GM19025 (cell line): ENCODE data around the gene JPH2.

Experiments
- ATAC-seq: cut with Tn5 transposase; IDR thresholded peaks from one replicate; pipeline ENCODE4 v1.9.1; 2021; ENCODE audit warnings: mild to moderate bottlenecking, low read depth, moderate library complexity; ENCODE audit not compliant: unreplicated experiment

The JPH2 gene

DNA sequence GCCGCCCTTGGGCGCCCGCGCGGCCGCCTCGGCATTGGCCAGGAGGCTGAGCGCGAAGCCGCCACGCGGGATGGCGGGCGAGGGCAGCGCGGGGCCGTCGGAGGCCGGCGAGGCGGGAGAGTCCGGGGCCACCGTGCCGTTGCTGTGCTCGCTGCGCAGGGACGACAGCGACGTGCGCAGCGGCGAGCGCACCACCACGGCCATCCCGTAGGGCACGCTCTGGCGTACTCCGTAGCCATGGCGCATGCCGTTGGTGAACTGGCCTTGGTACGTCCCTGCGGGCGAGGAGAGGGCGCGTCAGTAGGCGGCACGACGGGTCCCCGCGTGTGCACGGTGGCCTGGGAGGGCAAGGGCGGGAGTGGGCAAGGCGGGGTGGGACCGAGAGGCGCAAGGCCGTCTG lies 26.9 kb downstream of the JPH2 start:
- no peak for ATAC-seq

- ATAC-seq = no peak
These were observed 27.3 kb downstream of the JPH2 start for GRCh38 chr20:44159711-44160110.

- no peak for ATAC-seq
These were observed 27.9 kb downstream of the JPH2 start for GRCh38 chr20:44159125-44159524.

GRCh38 chr20:44157061-44157460 lies 29.9 kb downstream of the JPH2 start:
- no peak for ATAC-seq

GRCh38 chr20:44154521-44155001 lies 32.4 kb downstream of the JPH2 start:
- no peak for ATAC-seq

GRCh38 chr20:44153636-44154043 lies 33.3 kb downstream of the JPH2 start:
- no peak for ATAC-seq

GRCh38 chr20:44151621-44152416 lies 35.2 kb downstream of the JPH2 start:
- ATAC-seq = no peak

DNA sequence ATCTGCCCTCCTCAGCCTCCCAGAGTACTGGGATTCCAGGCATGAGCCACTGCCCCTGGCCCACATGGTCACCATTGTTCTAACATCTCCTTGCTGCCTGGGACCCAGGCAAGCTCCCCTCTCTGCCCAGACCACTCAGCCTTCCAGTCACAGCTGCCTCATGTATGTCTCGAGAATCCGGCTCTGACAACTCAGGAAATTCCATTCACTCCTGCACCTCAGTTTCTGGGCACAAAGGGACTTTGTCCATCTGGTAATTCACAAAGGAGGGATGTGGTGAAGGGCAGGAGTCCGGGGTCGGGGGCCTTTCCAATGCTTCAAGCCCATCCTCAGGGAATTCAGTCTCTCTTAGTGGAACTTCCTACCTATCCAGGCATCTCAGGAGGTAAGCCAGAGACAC lies 40.7 kb downstream of the JPH2 start:
- no peak for ATAC-seq

DNA sequence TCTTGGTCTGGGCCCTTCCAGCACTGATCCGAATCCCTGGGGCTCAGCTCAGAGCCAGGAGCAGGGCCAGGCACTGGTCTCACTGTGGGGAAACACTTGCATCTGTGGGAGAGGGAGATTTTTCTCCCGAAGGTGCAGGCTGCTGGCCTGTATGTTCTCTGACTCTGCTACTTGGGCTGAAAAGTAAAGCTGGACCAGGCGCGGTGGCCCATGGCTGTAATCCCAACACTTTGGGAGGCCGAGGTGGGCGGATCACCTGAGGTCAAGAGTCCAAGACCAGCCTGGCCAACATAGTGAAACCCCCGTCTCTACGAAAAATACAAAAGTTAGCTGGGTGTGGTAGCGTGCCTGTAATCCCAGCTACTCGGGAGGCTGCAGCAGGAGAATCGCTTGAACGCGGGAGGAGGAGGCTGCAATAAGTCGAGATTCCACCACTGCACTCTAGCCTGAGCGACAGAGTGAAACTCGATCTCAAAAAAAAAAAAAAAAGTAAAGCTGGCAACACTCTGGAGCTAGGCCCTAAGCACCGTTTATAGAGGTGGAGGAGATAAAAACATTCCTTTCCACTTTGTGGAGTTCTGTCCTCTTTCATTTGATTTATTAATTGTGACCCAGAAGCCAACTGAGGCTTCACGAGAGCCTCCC lies 41.7 kb downstream of the JPH2 start:
- no peak for ATAC-seq

DNA sequence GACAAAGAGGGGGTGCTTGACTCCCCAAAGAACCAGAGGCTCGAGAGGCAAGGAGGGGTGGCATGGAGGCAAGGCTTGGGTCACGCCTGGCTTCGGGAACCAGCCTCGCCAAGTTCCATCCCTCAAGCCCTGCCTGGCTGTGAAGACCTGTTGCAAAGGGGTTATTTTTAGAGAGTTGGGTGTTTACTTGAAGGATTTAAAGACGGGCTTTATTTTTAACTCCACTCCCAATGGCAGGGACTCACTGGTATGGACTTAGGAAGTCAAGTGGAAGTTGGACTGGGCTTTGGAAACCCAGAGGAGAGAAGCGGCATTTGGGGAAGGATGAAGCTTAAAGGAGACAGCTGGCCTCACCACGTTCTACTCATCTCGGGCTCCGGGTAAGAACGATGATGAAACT lies 43.1 kb downstream of the JPH2 start:
- ATAC-seq = no peak

- ATAC-seq = no peak
These were observed 44.6 kb downstream of the JPH2 start for GRCh38 chr20:44142413-44142812.

DNA sequence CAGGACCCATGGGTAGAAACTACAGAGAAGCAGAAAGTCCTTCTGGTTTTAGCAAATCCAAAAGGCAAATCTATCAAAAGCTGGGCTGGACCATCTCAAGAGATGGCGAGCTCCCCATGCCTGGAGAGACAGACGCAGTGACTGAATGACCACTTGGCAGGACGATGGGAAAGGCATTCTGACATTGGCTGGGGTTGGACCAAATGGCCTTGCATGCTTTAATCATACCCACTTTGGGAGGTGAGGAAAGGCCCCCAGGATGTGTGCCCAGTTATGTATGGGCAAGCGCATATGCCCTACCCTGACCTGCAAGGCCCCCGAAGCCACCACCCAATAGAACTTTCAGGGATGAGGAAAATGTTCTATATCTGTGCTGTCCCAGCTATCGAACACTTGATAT lies 45.1 kb downstream of the JPH2 start:
- ATAC-seq = no peak

- ATAC-seq = no peak
These were observed 48.1 kb downstream of the JPH2 start for GRCh38 chr20:44138867-44139266.

DNA sequence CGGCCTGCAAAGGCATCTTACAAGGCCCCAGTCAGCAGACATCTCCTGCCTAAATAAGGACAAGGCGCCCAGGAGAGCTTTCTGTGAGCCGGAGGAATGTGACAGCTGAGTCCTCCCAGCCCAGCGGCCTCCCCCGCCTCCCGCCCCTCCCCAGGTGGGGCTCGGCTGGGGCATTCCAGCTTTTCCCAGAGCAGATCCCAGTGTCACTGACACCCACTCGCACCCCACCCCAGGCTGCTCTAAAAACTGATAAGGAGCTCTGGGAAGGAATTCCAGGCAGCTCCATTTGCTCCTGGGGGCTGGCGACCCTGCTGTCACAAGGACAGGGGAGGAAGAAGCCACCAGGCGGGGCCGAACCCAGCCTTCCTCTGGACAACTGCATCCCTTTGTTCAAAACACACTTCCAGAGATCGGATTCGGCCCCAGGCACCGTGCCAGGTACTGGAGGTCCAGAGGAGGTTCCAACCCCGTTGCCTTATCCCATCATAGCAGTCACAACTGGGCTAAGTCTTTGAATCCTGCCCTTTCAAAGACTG lies 49.7 kb downstream of the JPH2 start:
- no peak for ATAC-seq

DNA sequence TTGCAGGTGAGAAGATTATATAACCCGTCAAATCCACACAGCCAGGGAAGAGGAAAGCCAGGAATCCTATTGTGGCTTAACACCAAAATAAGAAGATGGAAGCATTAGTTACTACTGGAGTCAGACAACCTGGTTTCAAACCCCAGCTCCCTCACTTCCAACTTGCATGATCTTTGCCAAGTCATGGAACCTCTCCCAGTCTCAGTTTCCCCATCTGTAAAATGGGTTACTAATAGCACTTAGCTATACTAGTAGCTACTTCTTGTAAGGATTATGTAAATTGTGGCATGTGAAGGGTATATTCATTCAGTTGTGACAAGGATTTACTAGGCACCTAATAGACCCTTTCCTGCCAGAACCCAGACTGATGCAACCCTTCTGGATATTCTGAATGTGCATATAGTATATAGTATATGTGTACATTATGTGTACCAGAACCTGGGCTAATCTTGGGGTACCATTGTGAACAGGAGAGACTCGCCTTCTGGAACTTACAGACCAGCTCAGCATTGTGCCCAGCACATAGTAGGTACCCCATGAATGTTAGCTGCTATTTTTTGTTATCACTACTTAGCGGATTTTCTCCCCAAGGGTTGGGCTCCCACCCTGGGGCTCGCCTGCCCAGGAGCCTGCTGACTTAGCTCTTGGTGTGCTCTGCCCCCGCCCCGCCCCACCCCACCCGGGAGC lies 50.3 kb downstream of the JPH2 start:
- ATAC-seq = no peak

DNA sequence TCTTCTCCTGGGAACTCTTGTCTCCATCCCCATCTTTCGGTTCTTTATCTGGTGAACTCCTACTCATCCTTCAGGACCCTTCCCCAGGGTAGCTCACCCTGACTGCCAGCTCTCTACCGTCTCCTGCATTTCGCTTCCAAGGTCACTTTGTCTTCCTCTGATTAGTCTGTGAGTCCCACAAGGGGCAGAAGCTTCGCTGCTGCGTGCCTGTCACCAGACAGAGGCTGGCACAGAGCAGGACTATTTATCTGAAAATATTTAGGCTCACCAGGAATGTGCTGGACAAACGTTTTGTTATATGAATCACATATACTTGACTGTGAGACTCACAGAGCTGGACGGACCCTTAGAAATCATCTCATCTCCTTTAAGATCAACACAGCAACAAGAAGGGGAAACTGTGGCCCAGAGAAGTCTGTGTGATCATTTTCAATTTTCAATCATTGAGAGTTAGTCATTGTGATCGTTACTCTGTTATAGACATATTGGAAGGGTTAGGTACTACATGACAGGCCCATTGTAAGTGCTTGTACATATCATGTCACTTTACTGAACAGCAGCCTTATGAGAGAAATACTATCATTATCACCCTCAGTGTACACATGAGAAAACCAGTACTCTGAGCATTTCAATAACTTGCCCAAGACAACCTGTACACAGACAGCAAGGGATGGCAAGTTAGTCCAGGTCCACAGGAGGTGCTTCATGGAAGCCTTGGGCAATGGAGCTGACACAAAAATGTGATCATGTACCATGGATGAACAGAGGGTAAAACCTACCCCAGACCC lies 51.4 kb downstream of the JPH2 start:
- no peak for ATAC-seq

- ATAC-seq = no peak
These were observed 52.0 kb downstream of the JPH2 start for GRCh38 chr20:44135012-44135412.

DNA sequence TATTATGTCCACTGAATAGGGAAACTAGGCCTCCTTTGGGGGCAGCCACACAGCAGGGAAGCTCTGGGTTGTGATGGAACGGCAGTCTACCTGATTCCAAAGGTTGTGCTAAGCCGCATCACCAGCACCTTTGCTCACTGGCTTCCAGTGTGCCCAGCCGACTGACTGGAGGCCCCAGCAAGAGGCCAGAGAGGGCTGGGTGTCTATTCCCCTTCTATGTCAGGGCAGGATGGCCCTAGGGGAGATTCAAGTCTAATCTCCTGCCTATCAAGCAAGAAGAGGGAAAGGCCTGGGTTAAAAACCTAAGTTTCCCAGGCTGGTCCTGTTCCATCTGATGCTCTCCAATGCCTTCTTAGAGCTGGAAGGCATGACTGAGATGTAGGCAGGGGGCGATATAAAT lies 53.6 kb downstream of the JPH2 start:
- no peak for ATAC-seq

- ATAC-seq = no peak
These were observed 55.3 kb downstream of the JPH2 start for GRCh38 chr20:44131704-44132103.

DNA sequence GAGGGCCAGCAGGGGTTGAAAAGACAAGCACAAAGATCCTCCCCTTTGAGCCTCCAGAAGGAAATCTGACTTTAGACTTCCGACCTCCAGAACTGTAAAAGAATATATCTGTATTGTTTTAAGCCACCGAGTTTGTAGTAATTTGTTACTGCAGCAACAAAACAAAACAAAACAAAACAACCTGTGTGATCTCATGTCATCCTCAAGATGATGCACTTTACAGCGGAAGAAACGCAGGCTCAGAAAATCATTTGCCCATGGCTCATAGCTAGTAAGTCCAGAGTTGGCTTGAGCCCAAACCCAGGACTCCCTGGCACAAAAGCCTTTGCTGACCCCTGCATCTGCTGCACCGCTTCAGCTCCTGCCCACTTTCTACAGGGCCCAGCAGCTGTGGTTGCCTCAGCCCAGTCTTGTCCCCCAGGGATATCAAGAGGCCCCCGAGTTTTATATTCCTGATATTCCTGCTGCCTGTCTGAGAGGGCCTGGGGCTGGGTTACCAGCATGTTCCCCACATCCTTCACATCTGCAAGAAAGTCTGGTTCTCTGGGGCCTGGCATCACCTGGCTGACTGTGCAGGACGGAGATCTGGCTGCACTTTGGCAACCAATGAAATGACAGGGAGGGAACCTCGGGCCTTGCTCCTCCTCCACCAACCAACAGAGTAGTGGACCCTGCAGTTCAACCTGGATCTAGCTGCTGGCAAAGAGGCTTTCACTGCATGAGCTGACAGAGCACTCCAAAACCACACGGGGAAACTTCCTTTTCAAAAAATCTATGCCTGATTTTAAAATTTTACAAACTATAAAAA lies 56.9 kb downstream of the JPH2 start:
- no peak for ATAC-seq
